SIG-M5 treated with dmso at 0.1 percent for 504 hours (cell line): ENCODE measurements around the gene DPP9.

Source experiments
- DNase-seq: peaks from one replicate; lab custom pipeline; 2025; ENCODE audit not compliant: unreplicated experiment; lab: John Stamatoyannopoulos, UW

Gene DPP9

GRCh38 chr19:4636761-4637160 lies 86.9 kb downstream of the DPP9 start:
- no peak for DNase-seq

GRCh38 chr19:4636151-4636717 lies 87.4 kb downstream of the DPP9 start:
- DNase-seq: peak; percentile 36

- no peak for DNase-seq
These were observed 87.9 kb downstream of the DPP9 start for GRCh38 chr19:4635754-4636116.

GRCh38 chr19:4633140-4633967 lies 90.3 kb downstream of the DPP9 start:
- DNase-seq: peak; percentile 73
